ENCODE measurements around the gene KRTAP4-11. TPM values are rescaled to one million over a fixed set of nuclear protein-coding genes. Genes with fewer than 3 reads are reported as not detected.
A peak's percentile ranks its signal among the peaks of the same experiment; 100 is the strongest.
"Not testable (repeated sequence)": the region's sequence is repeated elsewhere in the genome, so short reads cannot be mapped to it uniquely, and the experiment has no call there.

The KRTAP4-11 gene
- total RNA-seq, 1 experiment from 2014 or later: not detected

DNA sequence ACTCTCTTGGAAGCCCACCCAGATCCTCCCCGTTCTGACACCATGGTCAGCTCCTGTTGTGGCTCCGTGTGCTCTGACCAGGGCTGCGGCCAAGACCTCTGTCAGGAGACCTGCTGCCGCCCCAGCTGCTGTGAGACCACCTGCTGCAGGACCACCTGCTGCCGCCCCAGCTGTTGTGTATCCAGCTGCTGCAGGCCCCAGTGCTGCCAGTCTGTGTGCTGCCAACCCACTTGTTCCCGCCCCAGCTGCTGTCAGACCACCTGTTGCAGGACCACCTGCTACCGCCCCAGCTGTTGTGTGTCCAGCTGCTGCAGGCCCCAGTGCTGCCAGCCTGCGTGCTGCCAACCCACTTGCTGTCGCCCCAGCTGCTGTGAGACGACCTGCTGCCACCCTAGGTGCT is 12.8 kb downstream of the KRTAP4-11 start, which contains the start of gene KRTAP4-9:
TSS of gene KRTAP4-9 (plus strand) at position 43 of the 400 bp plus-strand sequence. CDS start at position 43, 0 bp downstream.
- CTCF ChIA-PET: not testable (repeated sequence)

DNA sequence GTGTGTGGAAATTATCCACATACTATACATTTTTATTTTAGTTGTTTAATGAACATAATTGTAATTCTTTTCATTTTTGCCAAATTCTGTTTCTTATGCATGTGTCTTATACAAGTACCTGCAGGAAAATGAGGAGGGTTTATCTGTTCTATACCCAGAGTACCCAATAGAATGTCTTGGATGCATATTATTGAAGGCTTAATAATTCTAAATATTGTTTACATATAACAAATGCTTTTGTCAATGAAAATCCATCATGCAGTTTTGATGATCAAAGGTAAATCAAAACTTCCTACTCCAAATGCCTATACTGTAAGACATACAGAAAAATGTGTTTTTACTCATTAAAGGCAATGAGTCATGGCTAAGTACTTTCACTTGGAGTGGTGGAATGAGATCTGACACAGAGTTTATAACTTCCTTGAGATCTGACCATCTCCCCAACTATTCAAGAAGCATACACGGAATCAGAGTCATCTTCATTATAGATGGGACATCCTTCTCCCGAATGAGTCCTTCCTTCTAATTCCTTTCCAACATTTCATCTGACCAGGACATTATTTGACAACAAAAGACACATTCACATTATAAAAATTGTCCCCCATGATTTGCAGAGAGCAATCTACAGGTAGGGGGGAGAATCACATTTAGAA is 13.7 kb downstream of the KRTAP4-11 start:
- H3K27me3 Mint-ChIP-seq (ENCODE audit: low read depth); H3K4me3 Mint-ChIP-seq; DNase-seq (ENCODE audit: low spot score); CTCF ChIA-PET; ATAC-seq; POLR2A ChIA-PET; H3K27ac Mint-ChIP-seq: not testable (repeated sequence)
- H3K9me3 Mint-ChIP-seq: peaks cover 14% of the 10 kb centered on the region
- peaks cover 11% of the 10 kb centered on the region for H3K36me3 Mint-ChIP-seq
- H3K4me1 Mint-ChIP-seq: peaks cover 64% of the 10 kb centered on the region

More for the DNA sequence above, 12.8 kb downstream of the KRTAP4-11 start, which contains the start of gene KRTAP4-9:
- H3K4me3 Mint-ChIP-seq; ATAC-seq; POLR2A ChIA-PET; DNase-seq (ENCODE audit: low spot score); H3K27me3 Mint-ChIP-seq (ENCODE audit: low read depth): not testable (repeated sequence)
- TF ChIP-seq ZNF423 (CRISPR knock-in tag; IDR thresholded peaks at IDR 0.05): peak; percentile 7; the same call in 1 of the 2 replicates
- Mint-ChIP-seq H3K36me3 (peaks cover 19% of the 10 kb centered on the region), H3K27ac (peak within 1 kb of the TSS; percentile 55; the same call in 1 of the 2 replicates), H3K4me1 (peaks cover 57% of the 10 kb centered on the region), H3K9me3 (peaks cover 19% of the 10 kb centered on the region)

DNA sequence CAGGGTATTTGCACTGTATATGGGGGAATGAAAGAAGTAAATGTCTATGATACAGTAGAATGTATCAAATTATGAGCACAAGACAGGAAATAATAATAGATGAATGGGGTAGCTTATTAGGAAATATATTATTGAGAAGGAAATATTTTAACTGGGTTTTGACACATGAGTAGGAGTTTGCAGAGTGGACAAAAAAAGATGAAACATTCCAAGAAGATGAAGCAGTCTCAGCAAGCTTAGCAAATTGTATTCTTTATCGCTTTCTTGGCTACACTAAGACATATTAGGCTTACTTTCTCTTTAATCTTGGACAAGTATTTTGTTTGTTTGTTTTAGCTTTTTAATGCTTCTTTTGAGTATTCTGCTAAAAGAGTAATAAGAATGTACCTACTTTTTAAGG is 14.3 kb downstream of the KRTAP4-11 start:
- peaks cover 6% of the 10 kb centered on the region for H3K36me3 Mint-ChIP-seq
- POLR2A ChIA-PET: no interaction called here
- TF ChIP-seq GABPB1 (CRISPR knock-in tag; IDR thresholded peaks at IDR 0.05): no peak
- TF ChIP-seq ETV6 (CRISPR knock-in tag; IDR thresholded peaks at IDR 0.05): no peak
- TF ChIP-seq RELA (CRISPR knock-in tag; IDR thresholded peaks at IDR 0.05; ENCODE audit: borderline replicate concordance): no peak
- ATAC-seq: no peak
- H3K27ac Mint-ChIP-seq: no peak overlapping the region
- no peak overlapping the region for H3K4me3 Mint-ChIP-seq
- H3K4me1 Mint-ChIP-seq: peaks cover 62% of the 10 kb centered on the region
- peaks cover 10% of the 10 kb centered on the region for H3K9me3 Mint-ChIP-seq
- H3K27me3 Mint-ChIP-seq (ENCODE audit: low read depth): no peaks in the 10 kb centered on the region
- DNase-seq (ENCODE audit: low spot score): no peak
- CTCF ChIA-PET: no interaction called here

DNA sequence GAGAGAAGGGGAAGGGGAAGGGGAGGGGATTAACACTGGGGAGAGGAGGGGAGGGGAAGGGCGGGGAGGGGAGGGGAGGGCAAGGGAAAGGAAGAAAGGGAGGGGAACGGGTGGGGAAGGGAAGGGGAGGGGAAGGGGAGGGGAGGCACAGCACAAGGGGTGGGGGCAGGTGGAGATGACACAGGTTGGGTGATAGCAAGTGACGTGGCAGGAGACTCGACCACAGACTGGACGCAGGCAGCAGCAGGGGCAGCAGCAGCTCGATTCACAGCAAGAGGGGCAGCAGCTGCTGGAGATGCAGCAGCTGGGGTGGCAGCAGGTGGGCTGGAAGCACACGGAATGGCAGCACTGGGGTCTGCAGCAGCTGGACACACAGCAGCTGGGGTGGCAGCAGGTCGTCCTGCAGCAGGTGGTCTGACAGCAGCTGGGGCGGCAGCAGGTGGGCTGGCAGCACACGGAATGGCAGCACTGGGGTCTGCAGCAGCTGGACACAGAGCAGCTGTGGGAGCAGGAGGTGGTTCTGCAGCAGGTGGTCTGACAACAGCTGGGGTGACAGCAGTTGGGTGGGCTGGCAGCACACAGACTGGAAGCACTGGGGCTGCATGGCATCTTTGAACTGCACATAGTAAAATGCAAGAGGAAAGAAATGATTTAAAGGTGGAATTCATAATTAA is 16.4 kb downstream of the KRTAP4-11 start, which contains the start of gene KRTAP4-16:
TSS of gene KRTAP4-16 (minus strand) at position 624 of the 674 bp plus-strand sequence. CDS start at position 624, 0 bp downstream.
- peaks cover 4% of the 10 kb centered on the region; the same call in 1 of the 2 replicates for H3K9me3 Mint-ChIP-seq
- ATAC-seq: no peak
- H3K36me3 Mint-ChIP-seq: no peaks in the 10 kb centered on the region
- POLR2A ChIA-PET: no interaction called here
- H3K27me3 Mint-ChIP-seq (ENCODE audit: low read depth): no peaks in the 10 kb centered on the region
- peaks cover 40% of the 10 kb centered on the region for H3K4me1 Mint-ChIP-seq
- DNase-seq (ENCODE audit: low spot score): no peak
- CTCF ChIA-PET: no interaction called here
- TF ChIP-seq MXD4 (CRISPR knock-in tag; IDR thresholded peaks at IDR 0.05; ENCODE audit: borderline replicate concordance) (no peak), CREB1 (CRISPR knock-in tag; IDR thresholded peaks at IDR 0.05) (no peak), NR1H2 (CRISPR knock-in tag; IDR thresholded peaks at IDR 0.05) (no peak), ZNF423 (CRISPR knock-in tag; IDR thresholded peaks at IDR 0.05) (peak; percentile 43), FOXJ3 (CRISPR knock-in tag; IDR thresholded peaks at IDR 0.05; ENCODE audit: borderline replicate concordance) (no peak), ZNF416 (CRISPR knock-in tag; IDR thresholded peaks at IDR 0.05) (no peak)
- TF ChIP-seq, protein P1, sequence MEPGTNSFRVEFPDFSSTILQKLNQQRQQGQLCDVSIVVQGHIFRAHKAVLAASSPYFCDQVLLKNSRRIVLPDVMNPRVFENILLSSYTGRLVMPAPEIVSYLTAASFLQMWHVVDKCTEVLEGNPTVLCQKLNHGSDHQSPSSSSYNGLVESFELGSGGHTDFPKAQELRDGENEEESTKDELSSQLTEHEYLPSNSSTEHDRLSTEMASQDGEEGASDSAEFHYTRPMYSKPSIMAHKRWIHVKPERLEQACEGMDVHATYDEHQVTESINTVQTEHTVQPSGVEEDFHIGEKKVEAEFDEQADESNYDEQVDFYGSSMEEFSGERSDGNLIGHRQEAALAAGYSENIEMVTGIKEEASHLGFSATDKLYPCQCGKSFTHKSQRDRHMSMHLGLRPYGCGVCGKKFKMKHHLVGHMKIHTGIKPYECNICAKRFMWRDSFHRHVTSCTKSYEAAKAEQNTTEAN (CRISPR knock-in tag; IDR thresholded peaks at IDR 0.05): no peak
- 0 out of 2 replicates have a peak within 1 kb of the TSS, but pooled peaks have one; percentile 41 for H3K27ac Mint-ChIP-seq
- no peak within 1 kb of the TSS for H3K4me3 Mint-ChIP-seq

DNA sequence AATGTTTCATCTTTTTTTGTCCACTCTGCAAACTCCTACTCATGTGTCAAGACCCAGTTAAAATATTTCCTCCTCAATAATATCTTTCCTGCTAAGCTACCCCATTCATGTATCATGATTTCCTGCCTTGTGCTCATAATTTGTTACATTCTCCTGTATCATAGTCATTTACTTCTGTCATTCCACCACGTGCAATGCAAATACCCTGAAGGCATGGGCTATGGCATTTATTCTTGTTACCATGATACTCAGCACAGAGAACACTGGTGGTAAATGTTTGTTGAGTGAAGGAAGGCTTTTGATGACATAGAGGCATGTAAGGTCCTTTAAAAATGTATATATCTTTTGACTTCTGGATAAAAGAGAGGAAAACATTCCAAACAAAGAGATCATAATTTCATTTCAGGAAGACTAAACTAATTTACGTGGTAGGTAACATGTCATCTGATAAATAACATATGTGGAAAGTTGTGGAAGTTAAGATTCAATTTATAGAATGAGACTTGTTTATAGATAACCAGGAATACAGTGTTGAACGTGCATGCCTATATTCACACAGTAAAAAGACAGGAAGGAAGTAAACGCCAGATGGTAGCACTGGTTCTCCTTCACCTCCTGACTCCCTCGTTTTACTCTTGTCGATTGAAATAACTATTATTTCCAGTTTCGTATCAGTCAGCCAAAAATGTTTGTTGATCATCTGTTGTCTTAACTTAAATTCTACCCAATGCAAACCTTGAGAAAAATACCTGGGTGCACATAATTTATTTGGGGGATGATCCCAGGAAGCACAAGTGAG is 18.3 kb downstream of the KRTAP4-11 start:
- Mint-ChIP-seq H3K4me1 (peaks cover 37% of the 10 kb centered on the region), H3K9me3 (peaks cover 16% of the 10 kb centered on the region)
- ATAC-seq; CTCF ChIA-PET; H3K4me3 Mint-ChIP-seq; H3K27me3 Mint-ChIP-seq (ENCODE audit: low read depth); DNase-seq (ENCODE audit: low spot score); H3K27ac Mint-ChIP-seq; H3K36me3 Mint-ChIP-seq; POLR2A ChIA-PET: not testable (repeated sequence)

Measured in WTC11 (cell line).